OCI-LY7 (cell line): ENCODE data around the gene EYS. TPM values are rescaled to one million over a fixed set of nuclear protein-coding genes. Genes with fewer than 3 reads are reported as not detected.

Experiments
- BruUV-seq: library from RNA; stranded (reverse); fragments of 400-500 nt; replicated peaks from 2 replicates; lab custom pipeline; 2021; lab: Mats Ljungman, UMichigan
- CTCF ChIA-PET: fragments of 300-600 bp; sonication (Branson Sonifier 250); formaldehyde crosslinking; loops from one replicate; lab custom pipeline; 2022; ENCODE audit warnings: antibody characterized with exemption; ENCODE audit not compliant: unreplicated experiment; lab: Charles Lee
- POLR2A ChIA-PET: fragments of 300-600 bp; sonication (Branson Sonifier 250); formaldehyde crosslinking; loops from one replicate; lab custom pipeline; 2022; ENCODE audit warnings: antibody characterized with exemption; lab: Charles Lee
- DNase-seq: peaks from one replicate; pipeline ENCODE4 v3.0.0-alpha.2; 2015; ENCODE audit warnings: low spot score
- H2AFZ ChIP-seq: fragments of 200-600 bp; sonication (generic), shearing (Covaris generic); 2 replicates; pipeline ENCODE4 v1.6.1; 2014; ENCODE audit warnings: mild to moderate bottlenecking, antibody characterized with exemption, low read length, moderate library complexity
- H3K27ac ChIP-seq: fragments of 200-600 bp; sonication (generic); 2 replicates; pipeline ENCODE4 v1.5.1; 2014; ENCODE audit warnings: mixed run types, low read depth, mild to moderate bottlenecking, moderate library complexity, low read length, inconsistent platforms; ENCODE audit not compliant: poor library complexity, severe bottlenecking
- H3K36me3 ChIP-seq: fragments of 200-600 bp; sonication (generic); 2 replicates; pipeline ENCODE4 v1.6.1; 2014; ENCODE audit warnings: mild to moderate bottlenecking, antibody characterized with exemption, low read length, moderate library complexity, mixed read lengths; ENCODE audit not compliant: insufficient read depth
- H3K4me1 ChIP-seq: fragments of 200-600 bp; sonication (generic); 2 replicates; pipeline ENCODE4 v1.5.1; 2014; ENCODE audit warnings: mild to moderate bottlenecking, low read length; ENCODE audit not compliant: insufficient read depth, poor library complexity, severe bottlenecking
- H3K4me2 ChIP-seq: fragments of 200-600 bp; sonication (generic); 2 replicates; pipeline ENCODE4 v1.6.1; 2014; ENCODE audit warnings: mild to moderate bottlenecking, low read length
- H3K4me3 ChIP-seq: fragments of 200-600 bp; sonication (generic); 2 replicates; pipeline ENCODE4 v1.5.1; 2014; ENCODE audit warnings: mild to moderate bottlenecking, low read depth, low read length; ENCODE audit not compliant: poor library complexity, severe bottlenecking
- H3K79me2 ChIP-seq: fragments of 200-600 bp; sonication (generic); 2 replicates; pipeline ENCODE4 v1.6.1; 2016; ENCODE audit warnings: low read depth, mild to moderate bottlenecking, low read length, moderate library complexity, mixed read lengths; ENCODE audit not compliant: insufficient read depth
- H3K9me2 ChIP-seq: fragments of 200-600 bp; sonication (generic); 2 replicates; pipeline ENCODE4 v1.6.1; 2016; ENCODE audit warnings: mild to moderate bottlenecking, low read length, mixed read lengths; ENCODE audit not compliant: insufficient read depth
- H3K9me3 ChIP-seq: fragments of 200-600 bp; sonication (generic); 2 replicates; pipeline ENCODE4 v1.6.1; 2014; ENCODE audit warnings: mild to moderate bottlenecking, mixed run types, low read length, mixed read lengths
- H4K20me1 ChIP-seq: fragments of 200-600 bp; sonication (generic); 2 replicates; pipeline ENCODE4 v1.6.1; 2014; ENCODE audit warnings: mild to moderate bottlenecking, antibody characterized with exemption, low read length, moderate library complexity, mixed read lengths; ENCODE audit not compliant: insufficient read depth
- CTCF ChIP-seq: fragments of 200-600 bp; sonication (generic); conservative IDR thresholded peaks from 2 replicates; pipeline ENCODE4 v1.5.1; 2014; ENCODE audit warnings: mild to moderate bottlenecking, antibody characterized with exemption, low read length, moderate library complexity, mixed read lengths
- EZH2phosphoT487 ChIP-seq: fragments of 200-600 bp; sonication (generic); IDR thresholded peaks from 2 replicates; pipeline ENCODE4 v1.6.1; 2018; ENCODE audit warnings: low read depth, borderline replicate concordance, mild to moderate bottlenecking, mixed run types, antibody characterized with exemption, low read length, moderate library complexity, mixed read lengths
- intact Hi-C: fragments of 100-400 bp; cut with micrococcal nuclease; formaldehyde crosslinking; loops from one replicate; pipeline ENCODE4 v1.10.0; 2022; ENCODE audit not compliant: unreplicated experiment
- total RNA-seq, 2 experiments: library from RNA; depleted of rRNA in 1 of 2; stranded (reverse); fragments of >200 nt in 1 of 2; shearing (Covaris generic) in 1 of 2; gene quantifications; 2 replicates each; pipeline ENCODE4 v1.2.3, GENCODE V29; 2014 to 2022

Gene EYS
- total RNA-seq, 2 experiments from 2014 or later = not detected

GRCh38 chr6:65728879-65729479 is 22.0 kb upstream of the EYS start:
- no peak overlapping the region for H3K27ac ChIP-seq
- H4K20me1 ChIP-seq = no peaks in the 10 kb centered on the region
- no peaks in the 10 kb centered on the region for H3K79me2 ChIP-seq
- no peak overlapping the region for H3K4me3 ChIP-seq
- no peak overlapping the region for H2AFZ ChIP-seq
- no peak overlapping the region for H3K4me2 ChIP-seq
- H3K36me3 ChIP-seq = no peaks in the 10 kb centered on the region
- no peak for DNase-seq
- no TSS peak for BruUV-seq
- TF ChIP-seq EZH2phosphoT487 (no peak), CTCF (no peak)
- no peaks in the 10 kb centered on the region for H3K9me3 ChIP-seq
- CTCF ChIA-PET = no interaction called here
- no peaks in the 10 kb centered on the region for H3K4me1 ChIP-seq
- POLR2A ChIA-PET = interaction anchor here (0.6 kb wide), 1 partner anchor 171 kb away, joined by 3 read pairs; no protein-coding TSS in a partner anchor
- intact Hi-C loops = no loop called here
- H3K9me2 ChIP-seq = no peaks in the 10 kb centered on the region; the same call in 1 of the 2 replicates

GRCh38 chr6:65719101-65719500 is 12.1 kb upstream of the EYS start:
- no peak overlapping the region for H3K27ac ChIP-seq
- H3K36me3 ChIP-seq = no peaks in the 10 kb centered on the region

More at GRCh38 chr6:65719101-65719500, 12.1 kb upstream of the EYS start:
- H3K9me3 ChIP-seq = no peaks in the 10 kb centered on the region
- no peak for TF ChIP-seq EZH2phosphoT487
- no peak for TF ChIP-seq CTCF
- H3K79me2 ChIP-seq = no peaks in the 10 kb centered on the region
- H3K4me3 ChIP-seq = no peak overlapping the region
- intact Hi-C loops = no loop called here
- no peaks in the 10 kb centered on the region for H3K4me1 ChIP-seq
- no TSS peak for BruUV-seq
- no peak overlapping the region for H3K4me2 ChIP-seq
- POLR2A ChIA-PET = interaction anchor here (0.6 kb wide), 1 partner anchor 141 kb away, joined by 5 read pairs; no protein-coding TSS in a partner anchor
- no peak for DNase-seq
- CTCF ChIA-PET = no interaction called here
- no peaks in the 10 kb centered on the region for H3K9me2 ChIP-seq
- H4K20me1 ChIP-seq = no peaks in the 10 kb centered on the region
- no peak overlapping the region for H2AFZ ChIP-seq
